Ovary (tissue), 9 donors: Measurements from ENCODE around the gene U2SURP. TPM values are rescaled to one million over a fixed set of nuclear protein-coding genes. Genes with fewer than 3 reads are reported as not detected.

Source experiments
- DNase-seq, 5 donors: peaks; one replicate each; pipeline ENCODE4 v3.0.0-alpha.2; 2019 to 2020
- H3K27ac ChIP-seq, 2 donors: fragments of 200-600 bp; one replicate each; pipeline versions ENCODE4 v1.5.1 to v1.8.0; 2019 to 2022
- H3K27me3 ChIP-seq: fragments of 200-600 bp; one replicate; pipeline ENCODE4 v1.8.0; 2022
- H3K36me3 ChIP-seq: fragments of 200-600 bp; sonication (generic); one replicate; pipeline ENCODE4 v1.5.1; 2019
- H3K4me1 ChIP-seq: one replicate; pipeline ENCODE4 v1.8.1; 2013; ENCODE audit warnings: mild to moderate bottlenecking, moderate library complexity; ENCODE audit not compliant: insufficient read depth
- H3K4me3 ChIP-seq: fragments of 200-600 bp; sonication (generic); one replicate; pipeline ENCODE4 v1.5.1; 2017
- H3K9me3 ChIP-seq, 2 donors: fragments of 200-600 bp in 1 of 2; sonication (generic) in 1 of 2; one replicate each; pipeline versions ENCODE4 v1.5.1 to v1.8.1; 2013 to 2019; ENCODE audit warnings: mild to moderate bottlenecking in 1 of 2, moderate library complexity in 1 of 2
- CTCF ChIP-seq, 3 donors: fragments of 450-650 bp in 2 of 3; fragments of 200-600 bp in 1 of 3; IDR thresholded peaks; one replicate each; pipeline versions ENCODE4 v1.5.1 to v1.8.0; 2016 to 2022; ENCODE audit warnings: antibody characterized with exemption in 3 of 3, mild to moderate bottlenecking in 1 of 3
- EP300 ChIP-seq: sonication (generic); formaldehyde crosslinking; IDR thresholded peaks from one replicate; pipeline ENCODE4 v1.6.1; 2017; ENCODE audit warnings: antibody characterized with exemption
- POLR2A ChIP-seq: fragments of 450-650 bp; IDR thresholded peaks from one replicate; pipeline ENCODE4 v1.6.1; 2017; ENCODE audit warnings: antibody characterized with exemption, mild to moderate bottlenecking, moderate library complexity
- WGBS, 3 donors: extraction: QIAGEN DNeasy Blood & Tissue Kit in 1 of 3; methylation state at CpG; one replicate each; pipeline versions ENCODE4 v1.1.5 to v1.1.7; 2013 to 2017; 5-methylcytosine and 5-hydroxymethylcytosine counted together
- intact Hi-C, 4 donors: fragments of 100-400 bp; cut with DNase I; formaldehyde crosslinking; loops; one replicate each; pipeline versions ENCODE4 v1.11.0 to v1.15.1; 2022 to 2023
- polyA plus RNA-seq, 2 donors: library from polyadenylated mRNA; stranded (reverse); fragments of 200-250 nt in 1 of 2; fragments of 350-450 nt in 1 of 2; fragmentation: Illumina TruSeq in 1 of 2; extraction: RNeasy Lipid Tissue Mini Kit (QIAGEN cat#74804) in 1 of 2; gene quantifications; one replicate each; pipeline ENCODE4 v1.2.3, GENCODE V29; 2013 to 2014
- total RNA-seq, 7 donors: library from RNA; depleted of rRNA in 2 of 7; stranded (reverse); fragments of >200 nt in 2 of 7; fragmentation: NEBNext Ultra II Directional in 3 of 7; extraction: Animal tissue kit (Norgen Biotek cat#: 25700) in 3 of 7; gene quantifications; one replicate each; pipeline versions ENCODE4 v1.1.0 to v1.2.4, GENCODE V29; 2016 to 2023
- donor health status: DM: no; HTN: no; CAD: no; lungs with moderate emphysema.
- donor health status: DM: no; HTN: no; CAD: no.
- donor health status: Bipolar disorder and iron deficiency.
- donor health status: DM: yes; HTN: yes; CAD: no.
- donor health status: DM: no; HTN: no; CAD: no.
- donor health status: DM: yes; HTN: yes; CAD: no.

U2SURP gene
- total and polyA plus RNA-seq, 9 donors, result 32.3 to 117 (median 92.5) TPM

DNA sequence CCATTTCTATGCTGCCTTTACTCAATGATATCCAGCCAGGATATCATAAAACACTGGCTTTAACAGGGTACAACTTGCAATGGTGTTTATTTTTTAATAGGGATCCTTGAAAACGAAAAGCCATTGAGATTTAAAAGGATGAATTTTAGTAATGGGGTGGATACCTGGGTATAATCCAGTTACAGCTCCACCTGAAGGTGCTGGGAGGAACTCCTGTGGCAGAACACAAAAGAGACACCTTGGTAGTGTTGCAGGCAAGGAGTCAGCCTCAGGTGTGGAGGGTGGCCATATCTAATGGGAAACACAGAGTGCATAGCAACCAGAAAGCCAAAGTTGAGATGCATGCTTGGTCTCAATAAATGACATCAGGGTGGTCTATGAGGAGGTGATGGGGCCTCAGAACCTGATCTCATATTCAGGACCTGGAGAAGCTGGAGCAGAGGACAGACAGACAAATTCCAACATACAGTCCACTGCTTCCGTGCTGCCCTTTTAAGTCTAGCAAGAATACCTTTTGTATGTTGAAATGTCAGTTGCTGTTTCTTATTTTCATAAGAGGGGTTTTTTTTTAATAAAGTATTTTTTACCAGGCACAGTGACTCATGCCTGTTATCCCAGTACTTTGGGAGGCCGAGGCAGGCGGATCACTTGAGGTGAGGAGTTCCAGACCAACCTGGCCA lies 25.9 kb upstream of the U2SURP start:
- WGBS, 3 donors, result 87 to 90% (median 88%) methylated on average over 4 of the region's 4 CpGs
- Histone ChIP-seq H3K27me3 (no peaks in the 10 kb centered on the region), H3K4me1 (no peaks in the 10 kb centered on the region), H3K36me3 (no peaks in the 10 kb centered on the region), H3K9me3 (no peaks in the 10 kb centered on the region), H3K27ac (no peak overlapping the region), H3K4me3 (no peak overlapping the region)
- TF ChIP-seq EP300 (no peak), CTCF (IDR thresholded peaks at IDR 0.05) (no peak), POLR2A (no peak)
- intact Hi-C loops, result no loop called here
- no peak for DNase-seq

DNA sequence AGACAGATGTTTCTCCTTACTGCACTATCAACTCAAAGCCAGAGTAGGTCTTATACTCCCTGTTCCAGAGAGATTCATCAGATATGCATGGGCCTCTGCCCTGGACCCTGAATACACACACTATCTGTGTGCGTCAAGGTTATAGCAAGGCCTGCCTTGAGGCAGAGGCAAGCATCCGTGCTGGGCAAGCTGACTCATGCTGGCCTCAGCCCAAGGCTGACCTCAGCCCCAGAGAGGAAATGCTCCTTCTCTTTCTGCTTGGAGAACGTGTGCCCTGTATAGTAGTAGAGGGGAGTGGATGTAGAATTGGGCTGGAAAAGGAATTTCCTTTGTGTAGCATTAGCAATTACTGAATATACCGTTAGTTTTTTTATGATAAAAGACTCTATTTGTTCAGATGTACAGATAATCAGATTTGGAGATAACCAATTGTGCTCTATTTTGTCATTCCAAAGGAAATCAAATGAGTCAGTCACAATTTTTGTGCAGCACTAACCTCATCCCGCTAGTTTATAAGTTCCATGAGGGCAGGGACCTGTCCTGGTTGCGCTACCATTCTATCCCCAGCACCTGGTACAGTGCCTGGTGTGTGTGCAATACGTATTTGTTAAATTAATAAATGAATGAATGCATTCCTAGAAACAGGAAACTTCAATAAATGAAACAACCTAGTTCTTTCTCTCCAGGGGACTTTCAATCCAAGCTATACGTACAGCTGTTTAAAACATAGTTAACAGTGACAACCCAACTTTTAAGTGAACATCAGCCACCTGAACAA lies 24.6 kb upstream of the U2SURP start:
- H3K4me1 ChIP-seq, result no peaks in the 10 kb centered on the region
- WGBS, 3 donors, result 44 to 51% (median 47%) methylated on average over 8 of the region's 8 CpGs
- no peaks in the 10 kb centered on the region for H3K9me3 ChIP-seq
- TF ChIP-seq EP300, result no peak
- no peak for TF ChIP-seq POLR2A
- no peak for TF ChIP-seq CTCF (IDR thresholded peaks at IDR 0.05)
- no peaks in the 10 kb centered on the region for H3K27me3 ChIP-seq
- intact Hi-C loops, result no loop called here
- no peak overlapping the region for H3K27ac ChIP-seq
- peak; percentile 76 to 91 (median 79) for DNase-seq
- H3K4me3 ChIP-seq, result no peak overlapping the region
- no peaks in the 10 kb centered on the region for H3K36me3 ChIP-seq

- H3K4me1 ChIP-seq, result no peaks in the 10 kb centered on the region
- WGBS, 3 donors, result 36 to 51% (median 39%) methylated on average over 1 of the region's 1 CpG
- TF ChIP-seq EP300 (no peak), CTCF (IDR thresholded peaks at IDR 0.05) (no peak)
- no peak for DNase-seq
- intact Hi-C loops, result no loop called here
- H3K27ac ChIP-seq, result no peak overlapping the region
- H3K9me3 ChIP-seq, result no peaks in the 10 kb centered on the region
- no peaks in the 10 kb centered on the region for H3K27me3 ChIP-seq
- H3K36me3 ChIP-seq, result no peaks in the 10 kb centered on the region
- H3K4me3 ChIP-seq, result no peak overlapping the region
Observed at GRCh38 chr3:142977399-142977728, 24.0 kb upstream of the U2SURP start.

DNA sequence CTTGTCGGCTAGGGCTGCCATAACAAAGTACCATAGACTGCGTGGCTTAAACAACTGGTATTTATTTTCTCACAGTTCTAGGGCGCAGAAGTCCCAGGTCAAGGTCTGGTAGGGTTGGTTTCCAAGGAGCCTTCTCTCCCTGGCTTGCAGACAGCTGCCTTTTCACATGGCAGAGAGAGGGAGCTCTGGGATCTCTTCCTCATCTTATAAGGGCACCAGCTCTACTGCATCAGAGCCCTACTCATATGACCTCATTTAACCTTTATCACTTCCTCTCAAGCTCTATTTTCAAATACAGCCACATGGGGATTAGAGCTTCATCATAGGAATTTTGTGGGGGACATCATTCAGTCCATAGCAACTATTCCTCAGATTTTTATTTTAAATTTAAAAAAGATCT lies 20.3 kb upstream of the U2SURP start:
- Histone ChIP-seq H3K27ac (no peak overlapping the region), H3K4me3 (no peak overlapping the region), H3K27me3 (no peaks in the 10 kb centered on the region), H3K9me3 (no peaks in the 10 kb centered on the region), H3K36me3 (no peaks in the 10 kb centered on the region), H3K4me1 (no peaks in the 10 kb centered on the region)
- WGBS, 3 donors, result 49 to 71% (median 51%) methylated on average over 3 of the region's 3 CpGs
- TF ChIP-seq CTCF (IDR thresholded peaks at IDR 0.05) (no peak), EP300 (no peak), POLR2A (no peak)
- intact Hi-C loops, result loop anchor here in 1 of 4 donors (10.0 kb wide), 1 partner anchor 396 kb away; no protein-coding TSS in a partner anchor
- DNase-seq, result no peak
